Lung (tissue), 12 donors: ENCODE results near the gene LYPD6. TPM values are rescaled to one million over a fixed set of nuclear protein-coding genes. Genes with fewer than 3 reads are reported as not detected.

Experiments used
- ATAC-seq: fragments of 200-7000 bp; cut with Tn5 transposase; one replicate; pipeline ENCODE4 v1.9.1; 2020; ENCODE audit warnings: moderate number of reproducible peaks; ENCODE audit not compliant: insufficient read depth, low FRiP score
- DNase-seq, 3 donors: peaks; one replicate each; pipeline ENCODE4 v3.0.0-alpha.2; 2013 to 2017
- H3K27ac ChIP-seq, 2 donors: one replicate each; pipeline ENCODE4 v1.5.1; 2013; ENCODE audit warnings: mild to moderate bottlenecking in 2 of 2, moderate library complexity in 2 of 2, control low read depth in 1 of 2, inconsistent platforms in 1 of 2, low read depth in 1 of 2, low read length in 1 of 2
- H3K27me3 ChIP-seq, 3 donors: one replicate each; pipeline ENCODE4 v1.5.1; 2013; ENCODE audit warnings: low read length in 2 of 3; ENCODE audit not compliant: control insufficient read depth in 3 of 3, insufficient read depth in 3 of 3
- H3K36me3 ChIP-seq, 4 donors: one replicate each; pipeline ENCODE4 v1.5.1; 2013; ENCODE audit warnings: low read length in 4 of 4, mild to moderate bottlenecking in 1 of 4, moderate library complexity in 1 of 4; ENCODE audit not compliant: control insufficient read depth in 4 of 4, insufficient read depth in 4 of 4
- H3K4me1 ChIP-seq, 5 donors: one replicate each; pipeline ENCODE4 v1.5.1; 2013; ENCODE audit warnings: low read length in 5 of 5, mild to moderate bottlenecking in 2 of 5, moderate library complexity in 1 of 5; ENCODE audit not compliant: control insufficient read depth in 5 of 5, insufficient read depth in 5 of 5
- H3K4me3 ChIP-seq: one replicate; pipeline ENCODE4 v1.5.1; 2013; ENCODE audit warnings: mild to moderate bottlenecking, control low read depth, moderate library complexity
- H3K9ac ChIP-seq, 2 donors: one replicate each; pipeline ENCODE4 v1.5.1; 2013; ENCODE audit warnings: low read length in 2 of 2, control low read depth in 1 of 2; ENCODE audit not compliant: insufficient read depth in 1 of 2
- H3K9me3 ChIP-seq, 4 donors: one replicate each; pipeline ENCODE4 v1.5.1; 2013; ENCODE audit warnings: low read length in 3 of 4, mild to moderate bottlenecking in 1 of 4, moderate library complexity in 1 of 4; ENCODE audit not compliant: control insufficient read depth in 4 of 4, insufficient read depth in 3 of 4
- CTCF ChIP-seq: IDR thresholded peaks from 2 replicates; pipeline ENCODE4 v1.5.1; 2012; ENCODE audit warnings: mild to moderate bottlenecking; ENCODE audit errors: control extremely low read depth, extremely low read depth
- WGBS, 2 donors: extraction: QIAGEN DNeasy Blood & Tissue Kit; methylation state at CpG; one replicate each; pipeline ENCODE4 v1.1.7; 2013; 5-methylcytosine and 5-hydroxymethylcytosine counted together
- polyA plus RNA-seq, 2 donors: library from polyadenylated mRNA; stranded (reverse); fragments of 200-250 nt; gene quantifications; one replicate each; pipeline ENCODE4 v1.2.1, GENCODE V29; 2013
- total RNA-seq, 2 donors: library from RNA; depleted of rRNA in 1 of 2; stranded (reverse); fragments of >200 nt in 1 of 2; gene quantifications; one replicate each; pipeline ENCODE4 v1.2.1, GENCODE V29; 2014 to 2021
- donor health status: control.
- donor health status: control.
- donor health status: Bipolar disorder and iron deficiency.
- donor health status: healthy.
- donor health status: DM: yes; HTN: yes; CAD: no.

Gene LYPD6
- total and polyA plus RNA-seq, 4 donors, result 0.16 to 6.3 (median 0.48) TPM

GRCh38 chr2:149332364-149332763, 2.0 kb downstream of the LYPD6 start:
- H3K4me1 ChIP-seq, result peaks cover 0 to 18% (median 8%) of the 10 kb centered on the region in 5 donors
- DNase-seq (no peak), ATAC-seq (no peak)
- H3K27ac ChIP-seq, result no peak overlapping the region
- no peak overlapping the region for H3K4me3 ChIP-seq
- H3K27me3 ChIP-seq, result peaks cover 0 to 17% (median 6%) of the 10 kb centered on the region in 3 donors
- no peaks in the 10 kb centered on the region for H3K9me3 ChIP-seq
- H3K9ac ChIP-seq, result no peak overlapping the region
- no peaks in the 10 kb centered on the region for H3K36me3 ChIP-seq
- no peak for TF ChIP-seq CTCF
- WGBS, 2 donors, result 65 to 72% methylated on average over 2 of the region's 2 CpGs

GRCh38 chr2:149333636-149334035, 3.2 kb downstream of the LYPD6 start:
- 83 to 85% methylated on average over 3 of the region's 3 CpGs for WGBS, 2 donors
- H3K4me3 ChIP-seq, result no peak overlapping the region
- peaks cover 0 to 18% (median 8%) of the 10 kb centered on the region in 5 donors for H3K4me1 ChIP-seq
- no peak overlapping the region for H3K27ac ChIP-seq
- DNase-seq (no peak), ATAC-seq (no peak)
- no peaks in the 10 kb centered on the region for H3K36me3 ChIP-seq
- no peak overlapping the region for H3K9ac ChIP-seq
- H3K9me3 ChIP-seq, result no peaks in the 10 kb centered on the region
- TF ChIP-seq CTCF, result no peak
- H3K27me3 ChIP-seq, result peaks cover 0 to 10% (median 4%) of the 10 kb centered on the region in 3 donors

GRCh38 chr2:149334156-149334555, 3.8 kb downstream of the LYPD6 start:
- DNase-seq (no peak), ATAC-seq (no peak)
- 58 to 81% methylated on average over 2 of the region's 2 CpGs for WGBS, 2 donors
- peaks cover 0 to 18% (median 8%) of the 10 kb centered on the region in 5 donors for H3K4me1 ChIP-seq
- peaks cover 0 to 10% (median 2%) of the 10 kb centered on the region in 3 donors for H3K27me3 ChIP-seq
- H3K36me3 ChIP-seq, result no peaks in the 10 kb centered on the region
- H3K9me3 ChIP-seq, result no peaks in the 10 kb centered on the region
- no peak overlapping the region for H3K27ac ChIP-seq
- no peak overlapping the region for H3K9ac ChIP-seq
- H3K4me3 ChIP-seq, result no peak overlapping the region
- TF ChIP-seq CTCF, result no peak

- TF ChIP-seq CTCF, result no peak
- 82 to 91% methylated on average over 2 of the region's 2 CpGs for WGBS, 2 donors
- Histone ChIP-seq H3K4me1 (no peaks in the 10 kb centered on the region), H3K4me3 (no peak overlapping the region), H3K27ac (no peak overlapping the region), H3K27me3 (no peaks in the 10 kb centered on the region), H3K9ac (no peak overlapping the region), H3K36me3 (no peaks in the 10 kb centered on the region), H3K9me3 (no peaks in the 10 kb centered on the region)
- ATAC-seq, result no peak
- no peak for DNase-seq
Observed at GRCh38 chr2:149339324-149339723, 8.9 kb downstream of the LYPD6 start.
